ENCODE measurements around the gene GP1BB. TPM values are rescaled to one million over a fixed set of nuclear protein-coding genes. Genes with fewer than 3 reads are reported as not detected.

Gene GP1BB
- total RNA-seq, 1 experiment from 2014 or later = not detected

- CTCF ChIA-PET = interaction anchor here (1.7 kb wide), 1 partner anchor 9 kb away, joined by 8 read pairs; no protein-coding TSS in a partner anchor
- no peak for TF ChIP-seq CTCF (IDR thresholded peaks at IDR 0.05; ENCODE audit: unreplicated experiment)
- Mint-ChIP-seq H3K27me3 (ENCODE audit: unreplicated experiment) (peaks cover 45% of the 10 kb centered on the region), H3K36me3 (ENCODE audit: insufficient read depth, unreplicated experiment) (no peaks in the 10 kb centered on the region), H3K27ac (ENCODE audit: unreplicated experiment) (no peak overlapping the region), H3K4me1 (ENCODE audit: low read depth, unreplicated experiment) (no peaks in the 10 kb centered on the region), H3K4me3 (ENCODE audit: low read depth, unreplicated experiment) (no peak overlapping the region), H3K9me3 (ENCODE audit: low read depth, unreplicated experiment) (no peaks in the 10 kb centered on the region)
- DNase-seq = no peak
- no TSS peak for BruUV-seq (replicated peaks)
- intact Hi-C loops (cut with micrococcal nuclease; ENCODE audit: unreplicated experiment) = no loop called here
Measured at GRCh38 chr22:19747551-19747950, 24.2 kb downstream of the GP1BB start.

- CTCF ChIA-PET = no interaction called here
- no peaks in the 10 kb centered on the region for H3K36me3 Mint-ChIP-seq (ENCODE audit: insufficient read depth, unreplicated experiment)
- H3K9me3 Mint-ChIP-seq (ENCODE audit: low read depth, unreplicated experiment) = no peaks in the 10 kb centered on the region
- DNase-seq = no peak
- no peak for TF ChIP-seq CTCF (IDR thresholded peaks at IDR 0.05; ENCODE audit: unreplicated experiment)
- intact Hi-C loops (cut with micrococcal nuclease; ENCODE audit: unreplicated experiment) = no loop called here
- H3K27ac Mint-ChIP-seq (ENCODE audit: unreplicated experiment) = no peak overlapping the region
- no TSS peak for BruUV-seq (replicated peaks)
- H3K4me1 Mint-ChIP-seq (ENCODE audit: low read depth, unreplicated experiment) = no peaks in the 10 kb centered on the region
- H3K27me3 Mint-ChIP-seq (ENCODE audit: unreplicated experiment) = peaks cover 51% of the 10 kb centered on the region
- no peak overlapping the region for H3K4me3 Mint-ChIP-seq (ENCODE audit: low read depth, unreplicated experiment)
Measured at GRCh38 chr22:19748139-19748538, 24.8 kb downstream of the GP1BB start.

- no peak for DNase-seq
- CTCF ChIA-PET = no interaction called here
Measured at GRCh38 chr22:19748991-19749664, 25.8 kb downstream of the GP1BB start.

GRCh38 chr22:19749876-19750275, 26.5 kb downstream of the GP1BB start:
- no peak for DNase-seq
- Mint-ChIP-seq H3K4me3 (ENCODE audit: low read depth, unreplicated experiment) (no peak overlapping the region), H3K9me3 (ENCODE audit: low read depth, unreplicated experiment) (no peaks in the 10 kb centered on the region), H3K27ac (ENCODE audit: unreplicated experiment) (no peak overlapping the region), H3K27me3 (ENCODE audit: unreplicated experiment) (peaks cover 68% of the 10 kb centered on the region), H3K36me3 (ENCODE audit: insufficient read depth, unreplicated experiment) (no peaks in the 10 kb centered on the region), H3K4me1 (ENCODE audit: low read depth, unreplicated experiment) (no peaks in the 10 kb centered on the region)
- no TSS peak for BruUV-seq (replicated peaks)
- intact Hi-C loops (cut with micrococcal nuclease; ENCODE audit: unreplicated experiment) = no loop called here
- no peak for TF ChIP-seq CTCF (IDR thresholded peaks at IDR 0.05; ENCODE audit: unreplicated experiment)
- CTCF ChIA-PET = no interaction called here

More at GRCh38 chr22:19748991-19749664, 25.8 kb downstream of the GP1BB start:
- Mint-ChIP-seq H3K27me3 (ENCODE audit: unreplicated experiment) (peaks cover 61% of the 10 kb centered on the region), H3K4me1 (ENCODE audit: low read depth, unreplicated experiment) (no peaks in the 10 kb centered on the region), H3K4me3 (ENCODE audit: low read depth, unreplicated experiment) (no peak overlapping the region), H3K9me3 (ENCODE audit: low read depth, unreplicated experiment) (no peaks in the 10 kb centered on the region), H3K36me3 (ENCODE audit: insufficient read depth, unreplicated experiment) (no peaks in the 10 kb centered on the region), H3K27ac (ENCODE audit: unreplicated experiment) (no peak overlapping the region)
- BruUV-seq (replicated peaks) = no TSS peak
- no peak for TF ChIP-seq CTCF (IDR thresholded peaks at IDR 0.05; ENCODE audit: unreplicated experiment)
- intact Hi-C loops (cut with micrococcal nuclease; ENCODE audit: unreplicated experiment) = no loop called here
